Duodenal mucosa (tissue), 2 donors: Measurements from ENCODE around the gene TRIM69.
A peak's percentile ranks its signal among the peaks of the same experiment; 100 is the strongest.
"Not testable (repeated sequence)": the region's sequence is repeated elsewhere in the genome, so short reads cannot be mapped to it uniquely, and the experiment has no call there.

ENCODE experiments used
- H3K27ac ChIP-seq: one replicate; pipeline ENCODE4 v1.7.0; 2013; ENCODE audit warnings: low read depth, low read length
- H3K27me3 ChIP-seq, 2 donors: one replicate each; pipeline ENCODE4 v1.7.0; 2013; ENCODE audit warnings: low read length in 2 of 2, control low read depth in 1 of 2; ENCODE audit not compliant: insufficient read depth in 2 of 2, control insufficient read depth in 1 of 2
- H3K36me3 ChIP-seq, 2 donors: one replicate each; pipeline ENCODE4 v1.7.0; 2013; ENCODE audit warnings: low read length in 2 of 2, control low read depth in 1 of 2; ENCODE audit not compliant: insufficient read depth in 2 of 2, control insufficient read depth in 1 of 2
- H3K4me1 ChIP-seq, 2 donors: one replicate each; pipeline ENCODE4 v1.7.0; 2013; ENCODE audit warnings: low read length in 2 of 2, control low read depth in 1 of 2; ENCODE audit not compliant: insufficient read depth in 2 of 2, control insufficient read depth in 1 of 2
- H3K4me3 ChIP-seq, 2 donors: one replicate each; pipeline ENCODE4 v1.7.0; 2013; ENCODE audit warnings: low read length in 2 of 2, low read depth in 1 of 2
- H3K9ac ChIP-seq, 2 donors: one replicate each; pipeline ENCODE4 v1.7.0; 2013; ENCODE audit warnings: low read length in 2 of 2, low read depth in 1 of 2
- H3K9me3 ChIP-seq, 2 donors: one replicate each; pipeline ENCODE4 v1.7.0; 2013; ENCODE audit warnings: low read length in 2 of 2, control low read depth in 1 of 2; ENCODE audit not compliant: control insufficient read depth in 1 of 2

Gene TRIM69, protein sequence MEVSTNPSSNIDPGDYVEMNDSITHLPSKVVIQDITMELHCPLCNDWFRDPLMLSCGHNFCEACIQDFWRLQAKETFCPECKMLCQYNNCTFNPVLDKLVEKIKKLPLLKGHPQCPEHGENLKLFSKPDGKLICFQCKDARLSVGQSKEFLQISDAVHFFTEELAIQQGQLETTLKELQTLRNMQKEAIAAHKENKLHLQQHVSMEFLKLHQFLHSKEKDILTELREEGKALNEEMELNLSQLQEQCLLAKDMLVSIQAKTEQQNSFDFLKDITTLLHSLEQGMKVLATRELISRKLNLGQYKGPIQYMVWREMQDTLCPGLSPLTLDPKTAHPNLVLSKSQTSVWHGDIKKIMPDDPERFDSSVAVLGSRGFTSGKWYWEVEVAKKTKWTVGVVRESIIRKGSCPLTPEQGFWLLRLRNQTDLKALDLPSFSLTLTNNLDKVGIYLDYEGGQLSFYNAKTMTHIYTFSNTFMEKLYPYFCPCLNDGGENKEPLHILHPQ

DNA sequence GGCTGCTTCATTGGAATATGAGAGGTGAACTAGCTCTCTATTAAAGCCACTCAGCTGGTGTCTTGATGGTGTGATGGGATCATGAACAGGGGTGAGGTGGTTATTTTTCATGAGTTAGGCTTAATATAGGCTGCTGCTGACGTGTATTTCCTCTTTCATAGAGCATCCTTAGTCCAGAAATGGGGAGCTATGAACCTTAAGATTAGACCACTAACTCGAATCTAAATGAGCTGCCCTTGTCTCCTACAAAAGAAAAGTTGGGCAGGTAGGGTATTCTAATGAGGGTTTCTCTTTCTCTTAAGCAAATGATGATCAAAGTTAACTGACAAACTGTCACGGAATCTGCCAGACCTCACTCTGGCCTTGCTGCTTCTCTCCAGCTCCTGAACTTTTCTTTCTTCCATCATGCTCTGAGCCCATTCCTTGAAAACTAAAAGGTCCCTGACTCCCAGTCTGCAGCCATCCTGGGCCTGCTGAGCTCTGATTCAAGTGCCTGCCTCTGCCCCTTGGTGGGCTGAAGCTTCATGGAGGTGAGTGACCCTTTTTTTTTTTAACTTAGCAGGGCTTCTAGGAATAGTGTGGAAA is at the start of gene TRIM69:
TSS of gene TRIM69 (plus strand) at position 348 of the 585 bp plus-strand sequence. CDS start at position 525, 177 bp downstream.
- peak within 1 kb of the TSS in 1 of 2 donors; percentile 18 for H3K4me3 ChIP-seq
- H3K27me3 ChIP-seq, result no peaks in the 10 kb centered on the region
- peaks cover 0 to 6% of the 10 kb centered on the region in 2 donors for H3K36me3 ChIP-seq
- peak within 1 kb of the TSS in 1 of 2 donors; percentile 38 for H3K9ac ChIP-seq
- H3K27ac ChIP-seq, result peak within 1 kb of the TSS; percentile 41
- H3K4me1 ChIP-seq, result peaks cover 3 to 8% of the 10 kb centered on the region in 2 donors
- H3K9me3 ChIP-seq, result no peaks in the 10 kb centered on the region

DNA sequence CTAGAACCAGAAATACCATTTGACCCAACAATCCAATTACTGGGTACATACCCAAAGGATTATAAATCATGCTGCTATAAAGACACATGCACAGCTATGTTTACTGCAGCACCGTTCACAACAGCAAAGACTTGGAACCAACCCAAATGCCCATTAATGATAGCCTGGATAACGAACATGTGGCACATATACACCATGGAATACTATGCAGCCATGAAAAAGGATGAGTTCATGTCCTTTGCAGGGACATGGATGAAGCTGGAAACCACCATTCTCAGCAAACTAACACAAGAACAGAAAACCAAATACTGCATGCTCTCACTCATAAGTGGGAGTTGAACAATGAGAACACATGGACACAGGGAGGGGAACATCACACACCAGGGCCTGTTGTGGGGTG is 47.0 kb upstream of the TRIM69 start:
- H3K9me3 ChIP-seq, H3K36me3 ChIP-seq, H3K4me1 ChIP-seq, H3K27ac ChIP-seq, H3K9ac ChIP-seq, H3K27me3 ChIP-seq, H3K4me3 ChIP-seq: not testable (repeated sequence)

- not testable (repeated sequence) for H3K27ac ChIP-seq, H3K4me3 ChIP-seq, H3K36me3 ChIP-seq, H3K4me1 ChIP-seq, H3K9me3 ChIP-seq, H3K27me3 ChIP-seq, H3K9ac ChIP-seq
Measured at GRCh38 chr15:44690245-44690644, 46.1 kb upstream of the TRIM69 start.

GRCh38 chr15:44692659-44693058 is 43.7 kb upstream of the TRIM69 start:
- H3K9ac ChIP-seq, result no peak overlapping the region
- no peaks in the 10 kb centered on the region for H3K27me3 ChIP-seq
- no peak overlapping the region for H3K4me3 ChIP-seq
- no peak overlapping the region for H3K27ac ChIP-seq
- H3K9me3 ChIP-seq, result no peaks in the 10 kb centered on the region
- no peaks in the 10 kb centered on the region for H3K36me3 ChIP-seq
- no peaks in the 10 kb centered on the region for H3K4me1 ChIP-seq

DNA sequence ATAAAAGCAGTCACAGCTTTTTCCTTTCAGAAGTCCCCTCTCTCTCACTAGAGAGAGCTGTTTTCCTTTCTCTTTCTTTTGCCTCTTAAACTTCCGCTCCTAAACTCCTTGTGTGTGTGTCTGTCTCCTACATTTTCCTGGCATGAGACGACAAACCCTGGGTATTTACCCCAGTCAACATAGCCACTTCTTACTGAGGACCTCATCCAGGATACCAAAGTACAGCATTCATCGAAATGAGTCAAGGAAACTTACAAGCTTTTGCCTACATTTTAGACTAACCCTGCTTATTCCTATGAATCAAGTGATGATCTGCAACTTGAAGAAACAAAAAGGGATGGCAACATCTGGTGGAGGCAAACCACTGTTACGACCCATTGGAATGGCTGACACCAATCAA is 41.9 kb upstream of the TRIM69 start:
- H3K27me3 ChIP-seq, result no peaks in the 10 kb centered on the region
- H3K9ac ChIP-seq, result no peak overlapping the region
- no peak overlapping the region for H3K27ac ChIP-seq
- no peaks in the 10 kb centered on the region for H3K9me3 ChIP-seq
- no peak overlapping the region for H3K4me3 ChIP-seq
- H3K4me1 ChIP-seq, result no peaks in the 10 kb centered on the region
- no peaks in the 10 kb centered on the region for H3K36me3 ChIP-seq

DNA sequence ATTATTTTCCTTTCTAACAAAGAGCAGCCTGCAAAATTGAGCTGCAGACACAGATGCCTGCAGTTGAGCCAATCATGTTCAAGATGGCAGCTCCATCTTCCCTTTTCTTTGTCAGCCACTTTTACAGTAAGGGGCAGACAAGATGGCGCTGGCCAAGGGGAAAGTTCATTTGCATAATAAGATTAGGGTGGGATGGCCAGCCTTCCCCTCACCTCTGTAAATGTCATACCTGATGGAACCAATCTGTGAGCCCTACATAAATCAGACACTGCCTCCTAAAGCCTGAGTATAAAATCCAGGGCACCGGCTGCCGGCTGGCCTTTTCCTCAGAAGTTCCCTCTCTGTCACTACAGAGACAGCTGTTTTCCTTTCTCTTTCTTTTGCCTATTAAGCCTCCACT is 41.0 kb upstream of the TRIM69 start:
- H3K36me3 ChIP-seq, result no peaks in the 10 kb centered on the region
- H3K9me3 ChIP-seq, result no peaks in the 10 kb centered on the region
- no peaks in the 10 kb centered on the region for H3K4me1 ChIP-seq
- H3K4me3 ChIP-seq, result no peak overlapping the region
- no peak overlapping the region for H3K9ac ChIP-seq
- H3K27me3 ChIP-seq, result no peaks in the 10 kb centered on the region
- H3K27ac ChIP-seq, result no peak overlapping the region

DNA sequence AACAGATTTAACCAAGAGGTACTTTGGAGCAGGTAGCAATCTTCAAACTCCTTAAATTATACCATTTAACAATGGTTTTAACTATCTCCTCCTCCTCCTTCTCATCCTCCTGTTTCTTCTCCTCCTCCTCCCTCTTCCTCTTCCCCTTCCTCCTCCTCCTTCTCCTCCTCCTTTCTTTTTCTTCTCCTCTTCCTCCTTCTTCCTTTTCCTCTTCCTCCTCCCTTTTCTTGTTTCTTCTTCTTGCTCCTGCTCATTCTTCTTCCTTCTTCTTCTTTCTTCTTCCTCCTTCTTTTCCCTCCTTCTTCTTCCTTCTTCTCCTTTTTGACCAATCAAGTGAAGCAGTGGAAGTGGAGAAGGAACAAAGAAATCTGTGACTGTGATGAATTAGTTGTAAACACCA is 39.3 kb upstream of the TRIM69 start:
- no peak overlapping the region for H3K4me3 ChIP-seq
- H3K36me3 ChIP-seq, result no peaks in the 10 kb centered on the region
- H3K27ac ChIP-seq, result no peak overlapping the region
- H3K9ac ChIP-seq, result no peak overlapping the region
- H3K9me3 ChIP-seq, result no peaks in the 10 kb centered on the region
- H3K27me3 ChIP-seq, result no peaks in the 10 kb centered on the region
- H3K4me1 ChIP-seq, result no peaks in the 10 kb centered on the region

- Histone ChIP-seq H3K4me3 (no peak overlapping the region), H3K4me1 (no peaks in the 10 kb centered on the region), H3K36me3 (no peaks in the 10 kb centered on the region), H3K27ac (no peak overlapping the region), H3K9ac (no peak overlapping the region), H3K9me3 (no peaks in the 10 kb centered on the region), H3K27me3 (no peaks in the 10 kb centered on the region)
Measured at GRCh38 chr15:44698641-44699040, 37.7 kb upstream of the TRIM69 start.

- H3K4me3 ChIP-seq, H3K27me3 ChIP-seq, H3K9ac ChIP-seq, H3K4me1 ChIP-seq, H3K9me3 ChIP-seq, H3K27ac ChIP-seq, H3K36me3 ChIP-seq: not testable (repeated sequence)
Measured at GRCh38 chr15:44700676-44701075, 35.7 kb upstream of the TRIM69 start.

DNA sequence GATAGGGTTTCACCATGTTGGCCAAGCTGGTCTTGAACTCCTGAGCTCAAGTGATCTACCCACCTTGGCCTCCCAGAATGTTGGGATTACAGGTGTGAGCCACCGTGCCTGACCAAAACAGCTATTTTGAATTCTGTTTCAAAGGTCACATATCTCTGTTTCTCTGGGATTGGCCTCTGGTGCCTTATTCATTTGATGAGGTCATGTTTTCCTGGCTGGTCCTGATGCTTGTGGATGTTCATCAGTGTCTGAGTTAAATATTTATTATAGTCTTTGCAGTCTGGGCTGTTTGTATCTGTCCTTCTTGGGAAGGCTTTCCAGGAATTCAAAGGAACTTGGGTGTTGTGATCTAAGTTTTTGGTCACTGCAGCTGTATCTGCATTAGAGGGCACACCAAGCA is 30.3 kb upstream of the TRIM69 start:
- Histone ChIP-seq H3K9ac (no peak overlapping the region), H3K36me3 (no peaks in the 10 kb centered on the region), H3K27ac (no peak overlapping the region), H3K4me3 (no peak overlapping the region), H3K27me3 (no peaks in the 10 kb centered on the region), H3K4me1 (peaks cover 14 to 25% of the 10 kb centered on the region in 2 donors), H3K9me3 (no peaks in the 10 kb centered on the region)
